ENCODE results near the gene PPP1CA.

The PPP1CA gene

DNA sequence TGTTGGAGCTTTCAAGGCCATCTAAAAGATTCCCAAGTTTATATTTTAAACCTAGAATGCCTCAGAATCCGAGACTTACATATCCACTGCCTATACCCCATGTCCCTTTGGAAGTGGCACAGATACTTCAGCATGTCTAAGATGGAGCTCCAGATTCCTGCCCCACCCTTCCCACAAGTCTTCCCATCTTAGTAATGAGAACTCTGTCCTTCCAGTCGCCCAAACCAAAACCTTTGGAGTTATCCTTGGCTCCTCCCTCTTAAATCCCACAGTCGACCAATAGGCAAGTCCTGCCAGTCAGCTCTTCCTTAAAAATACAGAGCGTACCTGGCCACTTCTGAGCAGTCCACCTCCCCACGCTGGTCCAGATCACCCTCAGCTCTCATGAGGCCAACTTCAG lies 52.6 kb downstream of the PPP1CA start:
- DNase-seq = no peak
